Esophagus squamous epithelium (tissue), 4 donors: ENCODE results near the gene RBCK1.

ENCODE experiments used
- POLR2A ChIP-seq, 4 donors: fragments of 450-650 bp; IDR thresholded peaks; one replicate each; pipeline ENCODE4 v1.6.1; 2017; ENCODE audit warnings: antibody characterized with exemption in 4 of 4, mild to moderate bottlenecking in 4 of 4, moderate library complexity in 3 of 4
- TF ChIP-seq, protein P1 (sequence below), 6 experiments: fragments of 450-650 bp in 4 of 6; fragments of 200-600 bp in 2 of 6; sonication (generic) in 2 of 6; IDR thresholded peaks; one replicate each; pipeline ENCODE4 v1.5.1; 2016 to 2019; ENCODE audit warnings: antibody characterized with exemption in 6 of 6, mild to moderate bottlenecking in 4 of 6, moderate library complexity in 4 of 6

DNA sequence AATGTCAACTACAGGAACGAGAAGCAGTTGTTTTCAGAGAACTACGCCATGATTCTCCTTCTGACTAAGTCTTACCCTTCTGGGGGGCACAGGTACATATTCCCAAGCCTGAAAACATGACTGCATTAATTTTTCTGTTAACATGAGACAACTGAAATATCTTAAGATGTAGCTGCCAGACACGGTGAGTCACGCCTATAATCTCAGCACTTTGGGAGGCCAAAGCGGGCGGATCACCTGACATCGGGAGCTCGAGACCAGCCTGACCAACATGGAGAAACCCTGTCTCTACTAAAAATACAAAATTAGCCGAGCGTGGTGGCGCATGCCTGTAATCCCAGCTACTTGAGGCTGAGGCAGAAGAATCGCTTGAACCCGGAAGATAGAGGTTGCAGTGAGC, 32.5 kb downstream of the RBCK1 start:
- no peak for TF ChIP-seq POLR2A (IDR thresholded peaks at IDR 0.05)
- TF ChIP-seq, protein P1, sequence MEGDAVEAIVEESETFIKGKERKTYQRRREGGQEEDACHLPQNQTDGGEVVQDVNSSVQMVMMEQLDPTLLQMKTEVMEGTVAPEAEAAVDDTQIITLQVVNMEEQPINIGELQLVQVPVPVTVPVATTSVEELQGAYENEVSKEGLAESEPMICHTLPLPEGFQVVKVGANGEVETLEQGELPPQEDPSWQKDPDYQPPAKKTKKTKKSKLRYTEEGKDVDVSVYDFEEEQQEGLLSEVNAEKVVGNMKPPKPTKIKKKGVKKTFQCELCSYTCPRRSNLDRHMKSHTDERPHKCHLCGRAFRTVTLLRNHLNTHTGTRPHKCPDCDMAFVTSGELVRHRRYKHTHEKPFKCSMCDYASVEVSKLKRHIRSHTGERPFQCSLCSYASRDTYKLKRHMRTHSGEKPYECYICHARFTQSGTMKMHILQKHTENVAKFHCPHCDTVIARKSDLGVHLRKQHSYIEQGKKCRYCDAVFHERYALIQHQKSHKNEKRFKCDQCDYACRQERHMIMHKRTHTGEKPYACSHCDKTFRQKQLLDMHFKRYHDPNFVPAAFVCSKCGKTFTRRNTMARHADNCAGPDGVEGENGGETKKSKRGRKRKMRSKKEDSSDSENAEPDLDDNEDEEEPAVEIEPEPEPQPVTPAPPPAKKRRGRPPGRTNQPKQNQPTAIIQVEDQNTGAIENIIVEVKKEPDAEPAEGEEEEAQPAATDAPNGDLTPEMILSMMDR (IDR thresholded peaks at IDR 0.05) = no peak
